H1 (cell line): ENCODE measurements around the gene GPC6. TPM values are rescaled to one million over a fixed set of nuclear protein-coding genes. Genes with fewer than 3 reads are reported as not detected.

Source experiments
- CTCF ChIA-PET: fragments of 300-600 bp; sonication (Branson Sonifier 250); formaldehyde crosslinking; loops from one replicate; lab custom pipeline; 2021; ENCODE audit not compliant: partially characterized antibody; lab: Charles Lee
- POLR2A ChIA-PET: fragments of 300-600 bp; sonication (Branson Sonifier 250); formaldehyde crosslinking; loops from one replicate; lab custom pipeline; 2021; ENCODE audit warnings: inconsistent platforms; ENCODE audit not compliant: partially characterized antibody; lab: Charles Lee
- DNase-seq, 2 experiments: peaks; one replicate each; pipeline versions ENCODE4 v3.0.0 to v3.0.0-alpha.2; 2010 to 2022; ENCODE audit warnings: low spot score in 2 of 2, low read depth in 1 of 2, mixed read lengths in 1 of 2
- FAIRE-seq: peaks from 2 replicates; lab custom pipeline; 2011; peaks lifted over from hg19 to GRCh38; lab: Jason Lieb, UNC
- H2AFZ ChIP-seq: 2 replicates; pipeline ENCODE4 v1.8.1; 2012; ENCODE audit warnings: low read length, inconsistent platforms
- H2AK5ac ChIP-seq: 2 replicates; pipeline ENCODE4 v1.6.1; 2013; ENCODE audit warnings: low read depth, low read length
- H2BK120ac ChIP-seq: replicated peaks from 2 replicates; pipeline ENCODE3; 2013; ENCODE audit warnings: low read depth, low read length, inconsistent platforms
- H2BK12ac ChIP-seq: 2 replicates; pipeline ENCODE4 v1.6.1; 2013; ENCODE audit warnings: low read depth, low read length
- H2BK15ac ChIP-seq: 2 replicates; pipeline ENCODE4 v1.6.1; 2013; ENCODE audit warnings: low read length
- H2BK20ac ChIP-seq: 2 replicates; pipeline ENCODE4 v1.6.1; 2013; ENCODE audit warnings: low read length
- H2BK5ac ChIP-seq: 2 replicates; pipeline ENCODE4 v1.6.1; 2013; ENCODE audit warnings: low read depth, low read length
- H3K14ac ChIP-seq: 2 replicates; pipeline ENCODE4 v1.6.1; 2013; ENCODE audit warnings: inconsistent platforms; ENCODE audit not compliant: insufficient read length
- H3K18ac ChIP-seq: 2 replicates; pipeline ENCODE4 v1.6.1; 2013; ENCODE audit warnings: low read length; ENCODE audit errors: extremely low read depth
- H3K23ac ChIP-seq: 2 replicates; pipeline ENCODE4 v1.6.1; 2013; ENCODE audit warnings: inconsistent platforms; ENCODE audit not compliant: insufficient read length
- H3K23me2 ChIP-seq: 2 replicates; pipeline ENCODE4 v1.6.1; 2013; ENCODE audit warnings: low read depth, low read length
- H3K27ac ChIP-seq: 2 replicates; pipeline ENCODE4 v1.6.1; 2011; ENCODE audit warnings: low read depth, low read length, inconsistent platforms
- H3K27me3 ChIP-seq, 4 experiments: replicated peaks in 1 of 4; 1 replicate in 1 of 4; 2 replicates in 3 of 4; pipeline versions ENCODE4 v1.6.1 to v1.8.1; 2011 to 2013; ENCODE audit warnings: low read length in 3 of 4, mild to moderate bottlenecking in 3 of 4, inconsistent platforms in 2 of 4, mixed read lengths in 2 of 4, moderate library complexity in 1 of 4; ENCODE audit not compliant: control insufficient read depth in 3 of 4, insufficient read depth in 3 of 4; ENCODE audit errors: extremely low read depth in 1 of 4
- H3K36me3 ChIP-seq, 4 experiments: 2 replicates each; pipeline versions ENCODE4 v1.6.1 to v1.8.1; 2011 to 2013; ENCODE audit warnings: mild to moderate bottlenecking in 4 of 4, low read length in 3 of 4, moderate library complexity in 2 of 4, control low read depth in 1 of 4, inconsistent platforms in 1 of 4; ENCODE audit not compliant: insufficient read depth in 4 of 4, control insufficient read depth in 2 of 4
- H3K4ac ChIP-seq: replicated peaks from 2 replicates; pipeline ENCODE3; 2013; ENCODE audit warnings: low read length, low read depth, mixed read lengths, inconsistent platforms; ENCODE audit not compliant: insufficient read length
- H3K4me1 ChIP-seq, 4 experiments: replicated peaks in 1 of 4; 1 replicate in 1 of 4; 2 replicates in 3 of 4; pipeline versions ENCODE4 v1.6.1 to v1.8.1; 2011 to 2013; ENCODE audit warnings: low read length in 3 of 4, inconsistent platforms in 2 of 4, mixed read lengths in 1 of 4; ENCODE audit not compliant: insufficient read depth in 4 of 4, control insufficient read depth in 3 of 4
- H3K4me2 ChIP-seq, 2 experiments: 2 replicates each; pipeline versions ENCODE4 v1.6.1 to v1.8.1; 2011 to 2013; ENCODE audit warnings: low read depth in 2 of 2, low read length in 2 of 2, control low read depth in 1 of 2, inconsistent platforms in 1 of 2, mild to moderate bottlenecking in 1 of 2; ENCODE audit not compliant: insufficient read depth in 1 of 2
- H3K4me3 ChIP-seq, 4 experiments: fragments of 200-600, 300-600 bp in 1 of 4; sonication (generic), shearing (Covaris generic), sonication (Bioruptor Twin) in 1 of 4; 2 replicates each; pipeline versions ENCODE4 v1.5.1 to v1.8.1; 2011 to 2016; ENCODE audit warnings: low read length in 4 of 4, low read depth in 3 of 4, control low read depth in 2 of 4, inconsistent platforms in 2 of 4, mild to moderate bottlenecking in 2 of 4, mixed read lengths in 1 of 4, moderate library complexity in 1 of 4; ENCODE audit not compliant: insufficient read depth in 2 of 4; ENCODE audit errors: extremely low read depth in 1 of 4
- H3K56ac ChIP-seq: replicated peaks from 2 replicates; pipeline ENCODE3; 2013; ENCODE audit warnings: low read depth, mild to moderate bottlenecking, mixed read lengths, low read length, inconsistent platforms; ENCODE audit not compliant: insufficient read length
- H3K79me1 ChIP-seq: 2 replicates; pipeline ENCODE4 v1.6.1; 2013; ENCODE audit warnings: low read depth, low read length, control low read depth
- H3K79me2 ChIP-seq, 2 experiments: 2 replicates each; pipeline versions ENCODE4 v1.6.1 to v1.8.1; 2012 to 2013; ENCODE audit warnings: low read length in 2 of 2, mild to moderate bottlenecking in 2 of 2, inconsistent platforms in 1 of 2; ENCODE audit not compliant: insufficient read depth in 2 of 2, control insufficient read depth in 1 of 2
- H3K9ac ChIP-seq, 4 experiments: replicated peaks in 1 of 4; 1 replicate in 1 of 4; 2 replicates in 3 of 4; pipeline versions ENCODE4 v1.6.1 to v1.8.1; 2011 to 2013; ENCODE audit warnings: low read depth in 3 of 4, low read length in 3 of 4, control low read depth in 2 of 4, mild to moderate bottlenecking in 2 of 4, moderate library complexity in 2 of 4, inconsistent platforms in 1 of 4; ENCODE audit errors: extremely low read depth in 1 of 4
- H3K9me3 ChIP-seq, 2 experiments: 2 replicates each; pipeline versions ENCODE4 v1.6.1 to v1.8.1; 2012 to 2013; ENCODE audit warnings: mild to moderate bottlenecking in 2 of 2, moderate library complexity in 2 of 2, control low read depth in 1 of 2, inconsistent platforms in 1 of 2, low read depth in 1 of 2, low read length in 1 of 2, mixed read lengths in 1 of 2; ENCODE audit not compliant: insufficient read depth in 2 of 2
- H4K20me1 ChIP-seq, 2 experiments: replicated peaks in 1 of 2; 2 replicates each; pipeline versions ENCODE3 to v1.8.1; 2011 to 2013; ENCODE audit warnings: inconsistent platforms in 2 of 2, low read length in 2 of 2, mild to moderate bottlenecking in 1 of 2; ENCODE audit not compliant: insufficient read depth in 2 of 2, control insufficient read depth in 1 of 2
- H4K5ac ChIP-seq: 2 replicates; pipeline ENCODE4 v1.6.1; 2013; ENCODE audit warnings: low read length, low read depth, mixed read lengths, inconsistent platforms; ENCODE audit not compliant: insufficient read length
- H4K8ac ChIP-seq: 2 replicates; pipeline ENCODE4 v1.8.0; 2013; ENCODE audit warnings: mild to moderate bottlenecking, moderate library complexity, low read length, inconsistent platforms; ENCODE audit not compliant: insufficient read depth; ENCODE audit errors: extremely low read depth
- H4K91ac ChIP-seq: replicated peaks from 2 replicates; pipeline ENCODE3; 2013; ENCODE audit warnings: low read length, mixed read lengths, inconsistent platforms; ENCODE audit not compliant: insufficient read length
- BCL11A ChIP-seq, 2 experiments: IDR thresholded peaks; one replicate each; pipeline ENCODE4 v1.6.1; 2011; ENCODE audit warnings: low read depth in 2 of 2, low read length in 2 of 2, mild to moderate bottlenecking in 2 of 2
- E2F6 ChIP-seq: IDR thresholded peaks from 2 replicates; pipeline ENCODE4 v1.6.1; 2012; ENCODE audit warnings: inconsistent platforms
- HDAC6 ChIP-seq: IDR thresholded peaks from one replicate; pipeline ENCODE4 v1.7.1; 2012; ENCODE audit warnings: low read depth, mild to moderate bottlenecking, inconsistent platforms, low read length, moderate library complexity
- KDM4A ChIP-seq: IDR thresholded peaks from one replicate; pipeline ENCODE4 v1.7.1; 2012; ENCODE audit warnings: low read depth, mild to moderate bottlenecking, moderate library complexity, low read length, inconsistent platforms; ENCODE audit not compliant: severe bottlenecking
- POLR2A ChIP-seq, 2 experiments: IDR thresholded peaks; 1 replicate in 1 of 2; 2 replicates in 1 of 2; pipeline ENCODE4 v1.6.1; 2011; ENCODE audit warnings: low read depth in 2 of 2, low read length in 2 of 2, mild to moderate bottlenecking in 2 of 2; ENCODE audit errors: control extremely low read depth in 1 of 2
- POLR2AphosphoS5 ChIP-seq: IDR thresholded peaks from 2 replicates; pipeline ENCODE4 v1.6.1; 2011; ENCODE audit warnings: low read depth, low read length
- RNF2 ChIP-seq: fragments of 200-900, 300-1000 bp; sonication (generic); IDR thresholded peaks from 2 replicates; pipeline ENCODE4 v1.7.1; 2016; ENCODE audit warnings: borderline replicate concordance, low read depth, mild to moderate bottlenecking, antibody characterized with exemption, low read length; ENCODE audit not compliant: poor library complexity, severe bottlenecking; ENCODE audit errors: missing control alignments
- RXRA ChIP-seq: IDR thresholded peaks from 2 replicates; pipeline ENCODE4 v1.6.1; 2011; ENCODE audit warnings: low read depth, mild to moderate bottlenecking, low read length, moderate library complexity; ENCODE audit not compliant: insufficient read depth
- SP2 ChIP-seq: IDR thresholded peaks from 2 replicates; pipeline ENCODE4 v1.6.1; 2012; ENCODE audit warnings: mild to moderate bottlenecking, low read length, inconsistent platforms
- SP4 ChIP-seq: IDR thresholded peaks from 2 replicates; pipeline ENCODE4 v1.6.1; 2012; ENCODE audit warnings: low read length, inconsistent platforms
- TBP ChIP-seq: IDR thresholded peaks from 2 replicates; pipeline ENCODE4 v1.6.1; 2011; ENCODE audit warnings: low read depth, low read length, improper control_type of control experiment
- WGBS, 2 experiments: shearing (Covaris generic) in 1 of 2; methylation state at CpG; one replicate each; pipeline versions ENCODE4 v1.1.6 to v1.1.7; 2013 to 2015; ENCODE audit warnings: low lambda C conversion rate in 2 of 2, mixed read lengths in 2 of 2, inconsistent platforms in 1 of 2, low coverage in 1 of 2, missing lambda C conversion rate in 1 of 2; ENCODE audit not compliant: insufficient replicate concordance in 2 of 2, insufficient coverage in 1 of 2, insufficient read length in 1 of 2; ENCODE audit errors: extremely low coverage in 1 of 2, missing lambda C conversion rate in 1 of 2; 5-methylcytosine and 5-hydroxymethylcytosine counted together
- polyA plus RNA-seq, 7 experiments: library from polyadenylated mRNA; depleted of rRNA in 3 of 7; stranded (reverse) in 5 of 7; unstranded in 2 of 7; fragments of >200 nt in 5 of 7; fragments of 200-250 nt in 2 of 7; gene quantifications; 1 replicate in 5 of 7; 2 replicates in 1 of 7; 4 replicates in 1 of 7; pipeline versions ENCODE4 v1.2.1 to v1.2.3, GENCODE V29; 2011 to 2013; ENCODE audit warnings: missing spikeins in 2 of 7, mixed read lengths in 2 of 7
- total RNA-seq: library from RNA; stranded (reverse); fragmentation: NEBNext Ultra II Directional; extraction: Animal tissue kit (Norgen Biotek cat#: 25700); gene quantifications from 2 replicates; pipeline ENCODE4 v1.2.1, GENCODE V29; 2021

The GPC6 gene
- total and polyA plus RNA-seq, 2 of the 8 experiments (the other 6 are each of a cell fraction or from before 2014, with no cell fraction given): 5.4 to 12.0 TPM

DNA sequence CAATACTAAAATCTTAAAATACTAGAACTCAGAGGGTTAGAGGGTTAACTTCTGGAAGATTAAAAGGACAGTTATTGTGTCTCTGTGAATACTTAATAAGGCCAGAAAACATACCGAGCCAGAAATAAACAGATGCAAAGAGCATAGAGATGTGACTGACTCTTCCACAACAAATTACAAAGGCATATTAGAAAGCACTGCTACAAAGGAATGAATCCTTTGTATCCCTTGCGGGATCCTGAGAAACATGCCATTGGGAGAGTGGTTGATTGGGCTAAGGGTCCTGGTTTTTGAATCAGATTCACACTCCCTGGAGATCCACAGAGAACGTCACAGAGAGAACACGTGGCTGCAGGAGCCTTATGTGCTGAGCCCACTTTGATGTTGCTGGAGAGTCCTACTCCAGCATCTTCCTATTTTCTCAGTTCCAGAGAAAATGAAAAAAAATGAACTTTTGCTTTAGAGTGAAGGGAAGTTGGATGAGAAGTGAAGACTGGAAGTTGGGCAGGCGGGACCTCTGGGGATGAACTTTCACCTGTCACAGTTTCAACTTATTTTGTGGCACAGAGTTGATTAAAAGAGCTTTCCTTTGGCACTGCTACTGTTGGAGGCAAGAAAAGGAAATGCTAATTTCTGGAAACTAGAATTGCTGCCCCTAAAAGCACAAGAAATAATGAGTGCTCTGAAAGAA, 943.0 kb downstream of the GPC6 start:
- Histone ChIP-seq H3K4me1 (peaks cover 0 to 9% (median 4%) of the 10 kb centered on the region in 4 experiments; a peak in 3 of 7 replicates), H4K91ac (no peak overlapping the region), H3K79me2 (no peaks in the 10 kb centered on the region), H3K27me3 (no peaks in the 10 kb centered on the region), H3K4ac (no peak overlapping the region), H2AFZ (no peak overlapping the region), H3K23me2 (no peaks in the 10 kb centered on the region), H3K14ac (no peak overlapping the region), H2AK5ac (no peak overlapping the region), H2BK12ac (no peak overlapping the region), H3K79me1 (no peaks in the 10 kb centered on the region), H3K18ac (no peak overlapping the region), H2BK20ac (no peak overlapping the region), H4K5ac (no peak overlapping the region), H2BK5ac (no peak overlapping the region), H4K20me1 (no peaks in the 10 kb centered on the region)
- WGBS, 2 experiments: 88% methylated on average over 5 of the region's 5 CpGs; no CpG with 5 or more reads in 1 of the 2 experiments
- CTCF ChIA-PET: no interaction called here
- DNase-seq: no peak
- TF ChIP-seq SP2 (no peak), BCL11A (IDR thresholded peaks at IDR 0.05; ENCODE audit: low read depth in 2 of 2, low read length in 2 of 2) (no peak), SP4 (no peak), E2F6 (no peak), RNF2 (no peak), HDAC6 (no peak), RXRA (no peak), KDM4A (no peak), POLR2AphosphoS5 (no peak), TBP (no peak), POLR2A (IDR thresholded peaks at IDR 0.05; ENCODE audit: control extremely low read depth in 1 of 2, low read depth in 2 of 2, low read length in 2 of 2) (no peak)
- TF ChIP-seq, all 59 proteins: peak for 0
- Histone ChIP-seq H3K9ac (no peak overlapping the region), H2BK15ac (no peak overlapping the region), H3K56ac (no peak overlapping the region), H3K4me3 (no peak overlapping the region), H2BK120ac (no peak overlapping the region), H3K27ac (no peak overlapping the region), H4K8ac (no peak overlapping the region), H3K36me3 (no peaks in the 10 kb centered on the region), H3K9me3 (no peaks in the 10 kb centered on the region), H3K23ac (no peak overlapping the region), H3K4me2 (no peak overlapping the region)
- no peak for FAIRE-seq
- POLR2A ChIA-PET: no interaction called here
